ENCODE measurements around the gene MYH11. TPM values are rescaled to one million over a fixed set of nuclear protein-coding genes. Genes with fewer than 3 reads are reported as not detected.
A peak's percentile ranks its signal among the peaks of the same experiment; 100 is the strongest.

Gene MYH11
- total RNA-seq, 6 experiments from 2014 or later = 1.5 to 3.9 (median 2.7) TPM

GRCh38 chr16:15757630-15758251, 99.1 kb downstream of the MYH11 start:
- WGBS (ENCODE audit: insufficient coverage, low coverage, low lambda C conversion rate, missing lambda C conversion rate) = 60% methylated on average over 1 of the region's 23 CpGs
- ATAC-seq = no peak
- H3K36me3 ChIP-seq = no peaks in the 10 kb centered on the region
- H3K27ac ChIP-seq = no peak overlapping the region
- H3K4me3 ChIP-seq = no peak overlapping the region
- peak in 1 of 3 donors; percentile 47 for DNase-seq
- no peak for TF ChIP-seq CTCF (IDR thresholded peaks at IDR 0.05)
- TF ChIP-seq POLR2A (IDR thresholded peaks at IDR 0.05) = no peak
- intact Hi-C loops (cut with DNase I) = no loop called here
- no peaks in the 10 kb centered on the region for H3K27me3 ChIP-seq
- no peaks in the 10 kb centered on the region for H3K4me1 ChIP-seq
- no peaks in the 10 kb centered on the region for H3K9me3 ChIP-seq

- no peak for ATAC-seq
- intact Hi-C loops (cut with DNase I) = no loop called here
- WGBS (ENCODE audit: insufficient coverage, low coverage, low lambda C conversion rate, missing lambda C conversion rate) = 72% methylated on average over 9 of the region's 10 CpGs
Measured at GRCh38 chr16:15757077-15757386, 99.8 kb downstream of the MYH11 start.

GRCh38 chr16:15754821-15755534, 101.8 kb downstream of the MYH11 start:
- Histone ChIP-seq H3K4me1 (no peaks in the 10 kb centered on the region), H3K36me3 (no peaks in the 10 kb centered on the region), H3K27ac (no peak overlapping the region), H3K27me3 (no peaks in the 10 kb centered on the region), H3K9me3 (no peaks in the 10 kb centered on the region), H3K4me3 (no peak overlapping the region)
- intact Hi-C loops (cut with DNase I) = no loop called here
- 85% methylated on average over 4 of the region's 8 CpGs for WGBS (ENCODE audit: insufficient coverage, low coverage, low lambda C conversion rate, missing lambda C conversion rate)
- no peak for TF ChIP-seq POLR2A (IDR thresholded peaks at IDR 0.05)
- TF ChIP-seq CTCF (IDR thresholded peaks at IDR 0.05) = no peak
- no peak for ATAC-seq
- peak in 1 of 3 donors; percentile 3 for DNase-seq

More at GRCh38 chr16:15757077-15757386, 99.8 kb downstream of the MYH11 start:
- H3K36me3 ChIP-seq = no peaks in the 10 kb centered on the region
- no peaks in the 10 kb centered on the region for H3K9me3 ChIP-seq
- H3K4me1 ChIP-seq = no peaks in the 10 kb centered on the region
- no peak for TF ChIP-seq CTCF (IDR thresholded peaks at IDR 0.05)
- no peak for TF ChIP-seq POLR2A (IDR thresholded peaks at IDR 0.05)
- H3K27me3 ChIP-seq = no peaks in the 10 kb centered on the region
- DNase-seq = peak in 1 of 3 donors; percentile 22
- no peak overlapping the region for H3K4me3 ChIP-seq
- no peak overlapping the region for H3K27ac ChIP-seq

- Histone ChIP-seq H3K27ac (no peak overlapping the region), H3K4me3 (no peak overlapping the region), H3K27me3 (no peaks in the 10 kb centered on the region), H3K36me3 (no peaks in the 10 kb centered on the region), H3K9me3 (no peaks in the 10 kb centered on the region), H3K4me1 (no peaks in the 10 kb centered on the region)
- no peak for ATAC-seq
- intact Hi-C loops (cut with DNase I) = no loop called here
- WGBS (ENCODE audit: insufficient coverage, low coverage, low lambda C conversion rate, missing lambda C conversion rate) = 59% methylated on average over 4 of the region's 12 CpGs
- DNase-seq = peak in 1 of 3 donors; percentile 9
- TF ChIP-seq CTCF (IDR thresholded peaks at IDR 0.05) (no peak), POLR2A (IDR thresholded peaks at IDR 0.05) (no peak)
Measured at GRCh38 chr16:15752717-15753488, 103.9 kb downstream of the MYH11 start.
